Stimulated activated CD8-positive, alpha-beta memory T cell treated with anti-CD3 and anti-CD28 coated beads, Interleukin-7, amount 100 ng/mL, for 24 hours (primary cell): ENCODE measurements around the gene TAF15.

Experiments used
- DNase-seq: peaks from one replicate; pipeline ENCODE4 v3.0.0-alpha.2; 2020; ENCODE audit warnings: low read depth

The TAF15 gene

DNA sequence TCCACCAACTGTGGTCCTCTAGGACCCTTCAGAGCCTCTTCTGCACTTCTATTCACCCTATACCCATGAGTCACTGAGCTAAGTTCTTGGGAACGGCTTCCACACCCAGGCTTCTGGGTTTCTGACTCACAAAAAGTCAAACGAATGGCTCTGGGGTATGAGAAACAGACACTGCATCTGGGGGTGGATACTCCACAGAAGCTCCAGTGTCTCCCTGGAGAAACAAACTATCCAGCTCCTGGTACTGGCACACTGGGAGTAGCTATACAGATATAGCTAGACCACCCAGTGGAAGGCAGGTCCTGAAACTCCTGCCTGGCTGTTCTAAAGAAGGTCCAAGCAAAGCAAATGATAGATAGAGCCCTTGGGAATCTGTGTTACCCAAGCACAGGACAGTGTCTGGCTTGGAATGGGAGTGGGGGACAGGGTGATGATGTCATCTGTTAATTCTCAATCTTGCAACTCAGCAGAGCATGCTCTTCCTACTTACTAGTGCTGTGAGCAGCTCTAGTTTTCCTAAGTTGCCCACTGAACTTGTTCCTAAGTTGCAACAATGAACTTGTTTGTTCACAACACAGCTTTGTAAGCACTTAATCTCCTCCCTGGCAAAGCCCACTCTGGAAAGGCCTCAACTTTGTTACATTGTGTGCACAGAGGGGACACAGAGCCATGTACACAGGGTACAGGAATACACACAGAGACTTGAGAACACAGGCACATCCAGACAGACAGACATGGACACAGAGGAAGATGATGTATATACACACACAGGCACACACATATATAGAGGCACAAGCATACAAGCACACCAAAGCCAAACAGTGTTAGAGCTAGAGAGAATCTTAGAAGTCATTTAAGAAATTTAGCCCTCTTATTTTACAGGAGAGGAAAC, 20.6 kb upstream of the TAF15 start:
- DNase-seq, result no peak

GRCh38 chr17:35790841-35791240, 18.4 kb upstream of the TAF15 start:
- no peak for DNase-seq

DNA sequence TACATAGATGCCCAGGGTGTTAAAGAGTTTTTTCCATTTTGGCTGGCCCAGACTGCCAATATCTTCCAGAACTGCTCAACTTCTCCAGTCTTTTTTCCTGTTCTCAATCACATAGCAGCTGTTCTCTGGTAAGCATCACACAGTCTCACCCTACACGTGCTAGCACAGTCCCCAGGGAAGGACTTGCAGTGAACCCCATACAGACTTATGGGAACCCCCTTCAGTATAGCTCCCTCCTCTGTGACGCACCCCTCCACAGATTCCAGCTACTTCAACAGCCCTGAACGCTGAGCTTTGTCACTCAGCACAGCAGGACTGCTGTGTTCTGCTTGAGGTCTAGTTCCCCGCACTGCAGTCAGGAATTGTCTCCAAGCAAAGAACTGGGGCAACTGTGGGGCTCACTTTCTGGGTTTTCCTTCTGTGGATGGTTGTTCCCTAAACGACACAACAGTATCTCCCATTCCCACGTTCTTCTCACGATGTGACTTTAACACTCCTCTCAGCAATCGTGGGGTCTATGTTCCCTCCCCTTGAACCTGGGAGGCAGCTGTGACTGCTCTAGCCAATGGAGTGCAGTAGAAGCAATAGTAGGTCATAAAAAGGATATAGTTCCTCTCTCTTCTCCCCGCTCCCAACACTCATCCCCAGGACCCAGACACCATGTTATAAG, 17.5 kb upstream of the TAF15 start:
- DNase-seq, result no peak

- no peak for DNase-seq
Measured at GRCh38 chr17:35793257-35793656, 16.0 kb upstream of the TAF15 start.

GRCh38 chr17:35795007-35795870, 14.0 kb upstream of the TAF15 start, which contains the start of gene MMP28:
Gene MMP28, minus strand, starts transcription at chr17:35795641. Its CDS starts 264 bp downstream, at chr17:35795377.
- DNase-seq, result no peak

- no peak for DNase-seq
Measured at GRCh38 chr17:35795871-35796265, 13.4 kb upstream of the TAF15 start.

- DNase-seq, result no peak
Measured at GRCh38 chr17:35796942-35797341, 12.3 kb upstream of the TAF15 start.

DNA sequence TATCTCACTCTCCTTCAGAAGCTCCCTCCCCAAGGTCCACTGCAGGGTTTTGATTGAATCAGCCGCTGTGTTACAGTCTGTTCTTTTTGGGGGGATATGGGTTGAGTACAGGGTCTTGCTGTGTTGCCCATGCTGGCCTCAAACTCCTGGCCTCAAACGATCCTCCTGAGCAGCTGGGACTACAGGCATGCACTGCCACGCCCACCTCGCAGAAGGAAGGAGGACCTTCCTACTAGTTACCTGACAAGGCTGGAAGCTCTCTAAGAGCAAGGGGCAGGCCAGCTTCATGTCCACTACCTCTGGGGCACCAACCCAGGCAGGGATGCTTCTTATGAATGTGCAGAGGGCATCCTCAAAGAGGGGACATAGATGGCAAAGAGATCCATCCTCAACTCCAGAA, 11.9 kb upstream of the TAF15 start:
- no peak for DNase-seq

GRCh38 chr17:35797918-35798317, 11.4 kb upstream of the TAF15 start:
- DNase-seq, result no peak

DNA sequence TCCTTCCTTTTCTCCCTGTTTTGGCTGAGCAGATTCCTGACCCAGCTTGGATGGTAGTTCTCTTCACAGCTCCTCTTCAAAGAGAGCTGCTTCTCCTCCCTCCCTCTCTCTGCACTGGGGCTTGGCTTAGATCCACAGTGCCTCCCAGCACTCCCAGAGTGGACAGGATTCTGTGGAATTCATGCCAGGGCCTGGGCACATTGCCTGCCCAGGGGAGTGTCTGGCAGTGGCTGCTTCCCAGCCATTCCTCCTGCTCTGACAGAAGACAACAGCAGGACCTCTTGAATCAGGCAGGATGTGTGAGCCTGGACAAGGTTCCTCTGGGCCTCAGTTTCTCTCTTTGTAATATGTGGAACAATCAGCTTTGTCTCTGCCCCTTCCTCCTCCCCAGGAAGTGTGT, 9.3 kb upstream of the TAF15 start:
- DNase-seq, result no peak

DNA sequence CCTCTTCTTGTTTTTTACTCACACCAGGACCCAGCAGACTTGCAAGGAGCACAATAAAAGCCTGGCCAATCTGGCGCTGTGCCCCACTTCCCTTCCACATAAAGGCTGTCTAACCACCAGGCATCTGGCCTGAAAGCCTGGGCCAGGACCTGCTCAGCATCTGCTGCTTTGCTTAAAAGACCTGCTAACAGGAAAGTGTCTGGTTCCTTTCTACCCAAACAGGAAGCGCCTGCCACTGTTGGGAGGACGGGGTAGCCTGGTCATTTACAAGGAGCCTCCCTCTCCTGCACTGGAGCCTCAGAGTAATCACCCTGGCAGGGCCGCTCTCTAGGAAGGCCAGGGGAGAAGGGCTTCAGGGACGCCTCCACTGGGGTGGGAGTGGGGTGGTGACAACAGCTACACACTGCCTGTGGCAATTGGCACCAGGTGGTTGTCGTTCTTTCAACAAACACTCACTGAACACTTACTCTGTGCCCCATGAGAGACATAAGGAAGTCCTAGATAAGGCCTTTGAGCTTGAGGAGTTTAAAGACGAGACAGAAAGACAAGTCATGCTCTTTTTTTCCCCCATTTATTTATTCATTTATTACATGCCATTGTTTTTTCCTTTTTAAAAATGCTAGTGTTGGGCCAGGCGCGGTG, 7.6 kb upstream of the TAF15 start:
- no peak for DNase-seq

- DNase-seq, result no peak
Measured at GRCh38 chr17:35804658-35805192, 4.6 kb upstream of the TAF15 start.

GRCh38 chr17:35807371-35808144, 1.7 kb upstream of the TAF15 start:
- DNase-seq, result no peak

- no peak for DNase-seq
Measured at GRCh38 chr17:35808240-35808961, 883 bp upstream of the TAF15 start.

DNA sequence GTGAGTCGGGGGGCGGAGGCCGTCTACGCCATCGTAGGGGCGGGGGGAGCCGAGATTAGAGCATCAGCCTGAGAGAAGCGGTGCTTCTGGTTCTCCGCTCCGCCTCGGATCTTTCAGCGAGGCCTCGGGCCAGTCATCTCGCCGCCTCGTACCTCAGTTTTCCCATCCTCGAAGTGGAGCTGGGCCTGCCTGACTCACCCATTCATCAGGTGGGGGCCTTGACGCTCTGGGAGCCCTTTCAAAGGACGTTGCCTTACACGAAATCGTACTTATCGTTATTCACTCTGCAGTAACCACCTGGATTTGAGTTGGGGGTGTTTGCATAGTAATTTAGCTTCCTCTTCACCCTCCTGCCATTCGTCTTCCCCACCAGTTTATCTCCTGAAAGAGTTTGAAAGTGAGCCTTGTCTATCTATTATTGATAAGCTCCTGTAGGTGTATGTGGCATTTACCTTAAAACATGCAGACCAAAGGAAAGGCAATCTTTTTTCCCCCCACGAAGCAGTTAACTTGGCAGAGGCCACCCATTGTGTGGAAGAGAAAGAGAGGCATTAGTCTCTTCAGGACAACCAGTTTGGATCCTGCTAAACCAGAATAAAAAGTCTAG, 674 bp downstream of the TAF15 start:
- DNase-seq, result no peak

DNA sequence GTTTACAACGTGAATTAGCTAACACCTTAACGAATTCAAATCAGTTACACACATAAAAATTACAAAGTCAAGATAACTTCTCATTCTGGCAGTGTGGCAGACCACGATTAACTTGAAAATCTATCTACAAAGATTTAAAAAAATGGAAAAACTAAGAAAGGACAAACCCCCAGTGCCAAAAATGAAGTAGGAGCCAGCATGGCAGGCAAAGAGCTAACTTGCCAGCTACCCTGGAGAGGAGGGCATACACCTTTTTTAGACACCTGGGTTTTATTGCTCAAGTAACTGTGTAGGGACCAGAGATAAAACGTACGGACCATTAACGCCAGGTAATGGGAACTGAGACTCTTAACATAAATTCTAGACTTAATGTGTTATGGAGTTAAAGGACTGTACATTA, 2.5 kb downstream of the TAF15 start:
- DNase-seq, result no peak

DNA sequence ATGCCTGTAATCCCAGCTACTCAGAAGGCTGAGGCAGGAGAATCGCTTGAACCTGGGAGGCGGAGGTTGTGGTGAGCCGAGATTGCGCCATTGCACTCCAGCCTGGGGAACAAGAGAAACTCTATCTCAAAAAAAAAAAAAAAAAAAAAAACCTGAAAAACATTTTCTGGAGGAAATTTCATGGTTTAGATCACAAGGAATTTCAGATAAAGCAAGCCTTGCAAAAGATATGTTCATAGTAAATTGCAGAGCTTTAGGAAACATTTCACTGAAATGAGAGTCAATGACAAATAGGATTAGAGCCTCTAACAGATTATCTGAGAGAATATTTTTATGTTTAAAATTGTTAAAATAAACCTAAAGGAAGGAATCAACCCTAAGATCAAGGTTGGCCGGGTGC, 3.2 kb downstream of the TAF15 start:
- no peak for DNase-seq

DNA sequence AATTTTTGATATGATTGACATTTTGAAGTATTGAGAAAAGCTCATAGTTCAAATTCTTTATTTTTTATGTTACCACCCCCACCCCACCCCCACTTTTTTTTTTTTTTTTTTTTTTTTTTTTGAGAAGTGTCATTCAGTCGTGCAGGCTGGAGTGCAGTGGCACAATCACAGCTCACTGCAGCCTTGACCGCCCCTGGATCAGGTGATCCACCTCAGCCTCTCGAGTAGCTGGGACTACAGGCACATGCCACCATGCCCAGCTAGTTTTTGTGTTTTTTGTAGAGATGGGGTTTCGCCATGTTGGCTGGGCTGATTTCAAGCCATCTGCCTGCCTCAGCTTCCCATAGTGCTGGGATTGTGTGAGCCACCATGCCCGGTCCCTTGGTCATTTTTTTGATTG, 7.4 kb downstream of the TAF15 start:
- DNase-seq, result no peak

GRCh38 chr17:35817196-35817595, 7.9 kb downstream of the TAF15 start:
- no peak for DNase-seq

DNA sequence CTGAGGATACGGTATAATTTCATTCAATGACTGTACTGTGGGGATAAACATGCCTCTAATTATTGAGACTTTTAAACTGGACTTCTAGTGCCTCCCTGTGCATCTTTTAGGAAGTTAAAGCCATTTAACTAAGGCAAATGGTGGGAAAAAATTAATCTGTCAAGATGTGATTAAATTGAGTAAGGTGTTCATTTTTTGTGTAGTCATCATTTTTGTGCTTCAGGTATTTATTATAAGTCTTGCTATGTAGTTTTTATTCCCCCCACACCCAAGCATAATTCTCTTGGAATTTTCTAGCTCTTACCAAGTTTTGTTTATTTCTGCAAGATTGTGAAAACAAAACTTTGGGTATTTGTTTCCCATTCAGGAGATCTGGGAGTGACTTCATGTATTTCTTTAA, 10.2 kb downstream of the TAF15 start:
- DNase-seq, result no peak
